GOT3 (cell line): Measurements from ENCODE around the gene EFEMP2.

Experiments used
- DNase-seq: peaks from one replicate; lab custom pipeline; 2025; ENCODE audit warnings: mixed read lengths; lab: John Stamatoyannopoulos, UW

EFEMP2 gene

DNA sequence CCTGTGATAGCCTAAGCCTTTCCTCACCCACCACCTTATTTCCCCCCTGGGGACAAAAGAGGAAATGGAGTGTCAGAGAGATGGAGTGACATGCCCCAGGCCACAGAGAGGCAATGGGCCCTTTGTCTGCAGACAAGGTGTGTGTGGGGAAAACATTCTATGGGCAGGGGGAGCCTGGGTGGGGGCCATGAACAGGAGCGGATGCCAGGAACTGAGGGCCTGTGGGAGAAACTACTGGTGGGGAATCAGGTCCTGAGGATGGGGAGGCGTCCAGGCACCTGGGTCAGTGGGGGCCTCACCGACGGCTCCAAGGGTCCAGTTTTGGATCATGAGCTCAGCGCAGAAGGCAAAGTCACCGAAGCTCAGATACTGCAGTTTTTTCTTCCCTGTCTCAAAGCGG, 12.6 kb upstream of the EFEMP2 start:
- DNase-seq: no peak

GRCh38 chr11:65884716-65885092, 12.1 kb upstream of the EFEMP2 start:
- DNase-seq: no peak

GRCh38 chr11:65883786-65884715, 11.5 kb upstream of the EFEMP2 start:
- no peak for DNase-seq

DNA sequence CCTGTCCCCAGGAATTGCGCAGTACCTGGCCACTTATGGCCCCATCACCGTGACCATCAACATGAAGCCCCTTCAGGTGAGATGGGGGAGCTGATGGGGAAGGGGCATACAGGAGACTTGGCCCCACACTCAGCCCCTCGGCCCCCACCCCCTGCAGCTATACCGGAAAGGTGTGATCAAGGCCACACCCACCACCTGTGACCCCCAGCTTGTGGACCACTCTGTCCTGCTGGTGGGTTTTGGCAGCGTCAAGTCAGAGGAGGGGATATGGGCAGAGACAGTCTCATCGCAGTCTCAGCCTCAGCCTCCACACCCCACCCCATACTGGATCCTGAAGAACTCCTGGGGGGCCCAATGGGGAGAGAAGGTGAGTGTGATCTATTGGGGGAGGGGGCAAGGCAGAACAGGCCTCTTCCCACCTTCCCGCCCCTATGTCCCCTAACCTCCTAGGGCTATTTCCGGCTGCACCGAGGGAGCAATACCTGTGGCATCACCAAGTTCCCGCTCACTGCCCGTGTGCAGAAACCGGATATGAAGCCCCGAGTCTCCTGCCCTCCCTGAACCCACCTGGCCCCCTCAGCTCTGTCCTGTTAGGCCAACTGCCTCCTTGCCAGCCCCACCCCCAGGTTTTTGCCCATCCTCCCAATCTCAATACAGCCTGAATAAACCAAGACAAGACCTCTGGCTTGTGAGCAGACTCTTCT, 10.6 kb upstream of the EFEMP2 start:
- no peak for DNase-seq

GRCh38 chr11:65882120-65883057, 9.8 kb upstream of the EFEMP2 start:
- no peak for DNase-seq

DNA sequence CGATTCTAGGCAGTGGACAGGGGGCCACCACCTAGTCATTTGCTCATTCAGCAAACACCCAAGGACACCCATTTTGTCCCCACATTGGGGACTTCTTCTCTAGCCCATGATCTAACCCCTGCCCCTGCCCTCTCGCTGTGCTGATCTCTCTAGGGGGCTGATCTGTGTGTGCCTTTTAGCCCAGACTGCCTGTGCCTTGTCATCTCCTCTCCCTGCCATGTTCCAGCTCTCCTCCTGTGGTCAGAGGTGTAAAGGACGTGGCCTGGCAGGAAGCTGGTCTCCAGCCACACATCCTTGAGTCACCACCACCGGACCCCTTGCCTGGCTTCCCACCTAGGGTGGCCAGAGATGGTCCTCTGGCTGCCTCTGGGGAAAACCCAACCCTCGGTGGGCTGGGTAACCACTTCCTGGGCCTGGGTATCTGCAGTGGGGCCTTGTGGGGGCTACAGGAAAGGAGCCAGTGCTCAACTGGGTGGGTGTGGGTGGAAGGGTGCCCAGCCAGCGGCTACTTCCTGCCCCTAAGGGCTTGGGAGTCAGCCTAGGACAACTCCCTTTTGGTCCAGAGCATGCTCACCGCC, 8.3 kb upstream of the EFEMP2 start:
- DNase-seq: no peak

GRCh38 chr11:65880027-65880426, 7.4 kb upstream of the EFEMP2 start:
- DNase-seq: no peak

DNA sequence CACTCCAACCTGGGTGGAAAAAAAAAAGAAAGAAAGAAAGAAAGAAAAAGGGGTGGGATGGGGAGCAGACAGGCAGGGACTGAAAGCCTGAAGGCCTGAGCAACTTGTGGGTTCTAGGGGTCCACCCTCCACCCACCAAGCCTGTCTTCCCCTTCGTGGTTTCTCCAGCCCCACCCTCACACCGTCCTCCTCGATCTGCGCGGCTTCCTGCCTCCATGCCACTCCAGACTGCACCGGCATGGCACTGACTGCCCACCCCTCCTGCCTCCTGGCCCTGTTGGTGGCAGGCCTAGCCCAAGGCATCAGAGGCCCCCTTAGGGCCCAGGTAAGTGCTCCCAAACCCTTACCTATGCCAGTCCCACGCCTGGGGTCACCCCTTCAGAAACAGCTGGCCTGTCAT, 7.0 kb upstream of the EFEMP2 start, which contains the start of gene CTSW:
Gene CTSW (plus strand): TSS at position 221 of the 400 bp plus-strand sequence. CDS start 18 bp downstream, at position 239.
- DNase-seq: no peak

DNA sequence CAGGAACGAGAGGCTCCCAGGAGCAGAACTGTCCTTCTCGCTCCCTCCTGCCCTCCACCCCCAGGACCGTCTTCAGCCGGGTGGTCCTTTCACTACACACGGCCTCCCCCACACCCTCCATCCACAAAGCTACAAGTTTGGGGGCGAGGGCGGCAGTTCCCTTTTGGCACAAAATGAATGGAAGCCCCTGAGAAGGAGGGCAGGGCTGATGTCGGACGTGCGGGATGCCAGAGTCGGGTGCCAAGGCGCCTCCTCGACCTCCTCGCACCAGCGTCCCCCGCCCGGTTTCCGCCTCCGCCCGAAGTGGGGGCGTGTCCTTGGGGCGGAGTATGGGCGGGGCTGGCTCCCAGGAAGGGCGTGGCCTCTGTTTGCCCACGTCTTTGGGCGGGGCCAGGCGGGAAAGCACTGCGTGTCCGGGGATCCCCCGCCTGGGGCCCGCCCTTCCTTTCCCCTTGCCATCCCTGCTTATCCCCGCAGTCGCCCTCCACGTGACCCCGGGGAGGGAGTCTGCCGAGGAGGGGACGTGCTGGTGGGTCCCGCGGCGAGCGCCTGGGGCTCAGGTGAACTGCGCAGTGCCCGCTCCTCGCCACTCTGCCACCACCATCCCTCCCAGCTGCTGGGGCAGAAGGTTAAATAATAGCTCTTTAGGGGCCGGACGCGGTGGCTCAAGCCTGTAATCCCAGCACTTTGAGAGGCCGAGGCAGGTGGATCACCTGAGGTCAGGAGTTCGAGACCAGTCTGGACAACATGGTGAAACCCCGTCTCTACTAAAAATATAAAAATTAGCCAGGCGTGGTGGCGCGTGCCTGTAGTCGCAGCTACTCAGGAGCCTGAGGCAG, 937 bp upstream of the EFEMP2 start:
- DNase-seq: peak; percentile 73

- no peak for DNase-seq
These were observed 620 bp downstream of the EFEMP2 start for GRCh38 chr11:65871811-65872548.

GRCh38 chr11:65870706-65871681, 1.6 kb downstream of the EFEMP2 start:
- DNase-seq: no peak

GRCh38 chr11:65870307-65870658, 2.3 kb downstream of the EFEMP2 start:
- DNase-seq: no peak

GRCh38 chr11:65869643-65870306, 2.8 kb downstream of the EFEMP2 start:
- DNase-seq: no peak

DNA sequence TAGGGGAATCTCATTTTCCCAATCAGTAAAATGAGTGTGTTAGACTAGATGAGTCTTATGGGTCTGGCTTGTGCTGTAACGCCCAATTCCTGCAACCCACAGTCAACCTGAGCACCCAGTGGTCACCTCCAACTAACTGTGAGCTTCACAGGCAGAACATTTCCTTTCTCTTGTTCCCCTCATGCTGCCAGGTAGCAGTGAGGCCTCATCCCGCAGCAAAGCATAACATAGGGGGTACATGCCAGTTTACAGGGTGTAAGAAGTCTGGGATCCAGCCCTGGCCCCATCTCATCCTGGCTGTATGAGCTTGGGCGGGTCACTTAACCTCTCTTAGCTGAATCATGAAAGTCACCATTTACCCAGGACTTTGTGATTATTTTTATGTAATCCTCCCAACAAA, 3.7 kb downstream of the EFEMP2 start:
- no peak for DNase-seq

DNA sequence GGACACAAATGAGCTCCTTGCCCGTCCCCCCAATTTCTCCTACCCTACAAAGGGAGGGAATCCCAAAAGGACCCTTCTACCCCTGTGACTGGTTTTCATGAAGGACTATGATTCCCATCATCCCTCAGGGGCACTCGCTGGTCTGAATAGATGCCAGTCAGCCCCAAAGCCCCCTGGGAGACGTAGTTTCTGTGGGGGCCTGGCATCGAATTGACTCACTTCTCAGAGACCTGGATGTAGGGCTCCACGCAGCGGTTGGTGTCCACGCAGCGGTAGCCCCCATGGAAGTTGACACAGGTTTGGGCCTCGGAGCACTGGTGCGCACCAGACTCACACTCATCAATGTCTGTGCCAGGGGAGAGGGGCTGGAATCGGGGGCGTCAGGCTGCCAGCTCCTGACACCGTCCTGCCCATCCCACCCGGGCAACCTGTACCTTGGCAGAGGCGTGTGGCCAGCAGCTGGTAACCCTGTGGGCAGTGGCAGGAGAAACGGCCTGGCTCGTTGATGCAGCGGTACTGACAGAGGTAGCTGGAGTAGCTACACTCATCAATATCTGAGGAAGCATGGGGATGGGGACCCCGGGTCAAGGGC, 4.4 kb downstream of the EFEMP2 start:
- no peak for DNase-seq

GRCh38 chr11:65867284-65868071, 5.1 kb downstream of the EFEMP2 start:
- DNase-seq: no peak
